DOHH2 (cell line): ENCODE data around the gene MCF2L2.

Experiments
- CTCF ChIP-seq: fragments of 200-600 bp; sonication (generic); IDR thresholded peaks from one replicate; pipeline ENCODE4 v1.5.1; 2014; ENCODE audit warnings: antibody characterized with exemption, mild to moderate bottlenecking, low read depth, low read length; ENCODE audit not compliant: poor library complexity, severe bottlenecking
- EZH2phosphoT487 ChIP-seq: fragments of 200-600 bp; sonication (generic); IDR thresholded peaks from 2 replicates; pipeline ENCODE4 v1.6.1; 2017; ENCODE audit warnings: borderline replicate concordance, mild to moderate bottlenecking, antibody characterized with exemption, low read length, moderate library complexity, mixed read lengths

GRCh38 chr3:183446838-183447205 is 18.4 kb upstream of the MCF2L2 start:
- no peak for TF ChIP-seq CTCF
- TF ChIP-seq EZH2phosphoT487, result no peak
